CD1c-positive myeloid dendritic cell (primary cell): Measurements from ENCODE around the gene BMP6.

Experiments
- DNase-seq: peaks from one replicate; pipeline ENCODE4 v3.0.0-alpha.2; 2016; ENCODE audit errors: extremely low spot score

The BMP6 gene

DNA sequence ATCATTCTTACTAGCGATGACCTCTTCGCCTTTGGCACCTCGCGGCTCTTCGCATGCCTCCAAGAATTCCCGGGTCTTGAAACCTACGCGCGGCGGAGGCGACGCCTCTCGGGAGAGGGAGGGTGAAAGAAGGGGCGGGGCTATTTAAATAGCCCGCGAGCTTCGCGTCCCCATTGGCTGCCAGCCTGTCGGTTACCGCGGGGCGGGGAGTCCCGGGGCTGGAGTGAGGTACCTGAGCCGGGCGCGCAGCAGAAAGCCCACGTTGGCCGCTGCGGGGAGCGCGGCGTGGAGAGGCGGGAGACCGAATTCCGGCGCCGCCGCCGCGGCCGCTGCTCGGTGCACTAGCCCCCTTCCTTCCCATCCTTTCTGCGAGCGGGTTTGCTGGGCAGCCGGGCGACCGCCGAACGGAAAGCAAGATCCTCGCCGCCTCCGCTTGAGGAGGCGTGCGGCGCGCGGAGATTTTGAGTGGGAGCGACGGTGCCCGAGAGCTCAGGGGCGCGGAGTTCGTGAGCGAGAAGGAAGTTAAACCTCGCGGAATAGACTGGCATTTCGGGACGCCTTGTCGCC is at the start of gene BMP6:
Gene BMP6 (plus strand): TSS at position 251 of the 567 bp plus-strand sequence. CDS start 857 bp downstream, outside the sequence.
- peak; percentile 72 for DNase-seq

DNA sequence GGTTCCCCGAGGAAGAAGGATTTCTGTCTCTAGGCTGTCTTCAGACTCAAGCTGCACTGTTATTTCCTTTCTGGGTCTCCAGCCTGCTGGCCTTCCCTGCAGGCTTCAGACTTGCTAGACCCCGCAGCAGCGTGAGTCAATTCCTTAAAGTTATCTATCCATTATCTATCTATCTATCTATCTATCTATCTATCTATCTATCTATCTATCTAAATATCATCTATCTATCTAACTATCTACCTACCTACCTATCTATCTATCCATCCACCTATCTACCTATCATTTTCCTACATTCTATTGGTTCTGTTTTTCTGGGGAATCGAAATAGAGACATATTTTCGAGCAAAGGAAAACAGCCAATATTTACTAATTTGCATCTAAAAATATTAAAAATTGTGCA is 48.7 kb upstream of the BMP6 start:
- DNase-seq: no peak

GRCh38 chr6:7680393-7681075 is 45.4 kb upstream of the BMP6 start:
- no peak for DNase-seq

DNA sequence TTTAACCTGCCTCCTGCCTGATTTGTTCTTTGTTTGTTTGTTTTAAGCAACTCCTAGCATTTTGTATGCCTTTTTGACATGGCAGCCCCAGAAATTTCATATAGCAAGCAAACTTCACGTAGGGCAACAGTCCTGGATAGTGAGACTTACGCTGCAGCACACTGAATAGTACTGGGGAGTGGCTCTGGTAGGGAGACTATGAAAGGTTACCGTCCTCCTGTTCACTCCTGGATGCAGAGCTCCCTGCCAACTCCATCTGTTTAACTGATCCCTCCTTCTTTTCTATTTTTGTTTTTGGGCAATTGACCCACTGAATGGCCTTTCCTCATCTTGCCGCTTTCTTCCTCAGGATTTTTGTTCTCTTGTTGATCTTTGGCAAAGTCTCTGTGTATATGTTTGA is 44.5 kb upstream of the BMP6 start:
- DNase-seq: no peak

- DNase-seq: no peak
Measured at GRCh38 chr6:7684076-7684475, 41.8 kb upstream of the BMP6 start.

DNA sequence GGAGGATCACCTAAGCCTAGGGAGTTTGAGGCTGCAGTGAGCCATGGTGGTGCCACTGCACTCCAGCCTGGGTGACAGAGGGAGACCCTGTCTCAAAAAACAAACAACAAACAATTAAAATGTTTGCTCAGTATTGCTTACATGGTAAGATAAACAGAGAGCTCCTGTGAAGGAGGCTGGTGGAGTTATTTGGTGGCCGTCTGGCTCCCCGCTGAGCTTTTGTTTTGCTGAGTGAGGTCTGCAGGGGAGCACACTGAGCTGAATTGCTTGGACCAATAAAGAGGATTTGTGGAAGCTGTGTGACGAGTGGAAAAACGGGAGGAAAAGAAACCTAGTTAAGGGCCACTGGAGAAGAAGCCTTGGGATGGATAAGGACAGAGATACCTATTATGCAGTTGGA is 41.1 kb upstream of the BMP6 start:
- no peak for DNase-seq

GRCh38 chr6:7685276-7685675 is 40.6 kb upstream of the BMP6 start:
- no peak for DNase-seq

- DNase-seq: no peak
Measured at GRCh38 chr6:7687145-7688111, 38.5 kb upstream of the BMP6 start.

GRCh38 chr6:7691021-7691420 is 34.9 kb upstream of the BMP6 start:
- DNase-seq: no peak

- no peak for DNase-seq
Measured at GRCh38 chr6:7691675-7692452, 34.0 kb upstream of the BMP6 start.

GRCh38 chr6:7692453-7692784 is 33.5 kb upstream of the BMP6 start:
- no peak for DNase-seq

- DNase-seq: no peak
Measured at GRCh38 chr6:7693827-7694226, 32.1 kb upstream of the BMP6 start.

DNA sequence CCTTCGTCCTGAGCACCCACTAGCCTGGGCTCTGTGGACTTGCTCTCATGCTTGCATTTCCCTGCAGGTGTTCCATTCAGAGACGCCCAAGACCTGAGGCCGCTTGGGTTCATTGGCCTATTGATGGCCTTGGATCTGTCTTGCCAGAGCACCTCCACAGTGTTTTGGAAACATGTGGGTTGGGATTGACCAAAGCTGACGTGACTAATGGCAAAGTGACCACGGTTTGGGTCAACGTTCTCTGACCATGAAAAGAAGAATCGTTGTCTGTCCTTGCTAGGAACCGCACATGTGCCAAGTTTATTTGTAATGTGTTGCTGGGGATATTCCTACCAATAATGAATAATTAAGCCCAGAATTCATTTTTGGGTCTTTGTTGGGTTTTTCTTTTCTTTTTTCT is 29.8 kb upstream of the BMP6 start:
- no peak for DNase-seq

- no peak for DNase-seq
Measured at GRCh38 chr6:7697432-7697819, 28.5 kb upstream of the BMP6 start.

- DNase-seq: peak; percentile 94
Measured at GRCh38 chr6:7697820-7698623, 27.9 kb upstream of the BMP6 start.

DNA sequence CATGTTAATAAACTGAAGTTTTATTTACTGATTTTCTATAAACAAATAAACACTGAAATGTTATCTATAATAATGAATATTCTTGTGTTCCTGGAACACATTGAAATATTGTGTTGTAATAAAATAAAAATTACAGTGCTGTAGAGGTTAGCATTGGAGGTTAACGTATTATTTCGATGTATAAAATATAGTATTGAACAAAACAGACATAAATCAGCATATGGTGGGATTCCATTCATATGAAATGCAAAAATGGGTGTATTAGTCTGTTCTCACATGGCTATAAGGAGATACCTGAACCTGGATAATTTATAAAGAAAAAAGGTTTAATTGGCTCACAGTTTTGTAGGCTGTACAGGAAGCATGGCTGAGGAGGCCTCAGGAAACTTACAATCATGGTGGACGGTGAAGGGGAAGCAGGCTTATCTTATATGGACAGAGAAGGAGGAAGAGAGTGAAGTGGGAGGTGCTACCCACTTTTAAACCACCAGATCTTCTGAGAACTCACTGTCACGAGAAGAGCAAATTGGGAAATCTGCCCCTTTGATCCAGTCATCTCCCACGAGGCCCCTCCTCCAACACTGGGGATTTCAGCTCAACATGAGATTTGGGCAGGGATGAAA is 24.6 kb upstream of the BMP6 start:
- peak; percentile 79 for DNase-seq

DNA sequence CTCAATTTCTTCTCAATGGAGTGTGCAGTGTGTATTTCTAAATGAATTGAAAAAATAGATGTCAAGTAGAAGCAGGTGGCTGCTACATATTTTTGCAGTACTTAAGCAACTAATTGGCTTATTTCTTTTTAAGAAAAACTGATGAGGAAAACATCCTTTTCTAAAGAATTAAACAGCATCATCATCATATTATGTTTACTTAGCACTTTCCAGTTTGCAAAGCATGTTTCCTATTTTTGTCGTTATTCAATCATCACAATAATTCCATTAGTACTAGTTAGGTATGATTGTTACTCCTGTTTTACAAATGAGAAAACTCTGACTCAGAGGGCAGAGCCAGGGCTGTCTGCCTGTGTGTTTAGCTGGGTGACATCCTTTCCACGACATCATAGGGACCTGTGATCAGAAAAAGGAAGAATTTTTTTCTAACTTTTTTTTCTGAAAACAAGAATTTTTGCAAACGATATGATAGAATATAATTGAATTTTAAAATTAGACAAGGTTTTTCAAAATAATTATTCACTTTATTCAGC is 22.7 kb upstream of the BMP6 start:
- DNase-seq: no peak

- no peak for DNase-seq
Measured at GRCh38 chr6:7705483-7705882, 20.4 kb upstream of the BMP6 start.

- DNase-seq: no peak
Measured at GRCh38 chr6:7706269-7706668, 19.6 kb upstream of the BMP6 start.

DNA sequence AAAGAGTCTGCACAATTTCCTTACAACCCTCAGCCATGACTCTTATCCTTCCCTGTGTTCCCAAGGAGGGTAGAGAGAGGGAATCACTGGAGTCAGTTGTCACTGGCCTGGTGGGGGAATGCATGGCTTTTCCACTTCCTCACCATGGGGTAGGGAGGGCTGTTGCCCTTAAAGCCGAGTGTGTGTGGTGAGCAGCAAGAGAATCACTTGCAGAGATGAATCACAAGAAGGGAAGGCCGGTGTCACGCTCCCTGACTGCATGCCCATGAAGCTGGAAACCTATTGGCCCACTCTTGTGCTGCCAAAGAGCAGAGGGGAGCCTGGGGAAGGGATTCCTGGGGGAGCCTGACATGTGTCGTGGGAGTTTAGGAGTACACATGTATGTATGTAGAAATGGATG is 18.1 kb upstream of the BMP6 start:
- no peak for DNase-seq
